Neural progenitor cell (in vitro differentiated cells): ENCODE measurements around the gene CERS2.

Experiments
- CTCF ChIP-seq: fragments of 200-600 bp; sonication (generic); IDR thresholded peaks from 2 replicates; pipeline ENCODE4 v1.5.1; 2017; ENCODE audit warnings: antibody characterized with exemption, mild to moderate bottlenecking
- EZH2 ChIP-seq: fragments of 200-600 bp; sonication (generic); IDR thresholded peaks from 2 replicates; pipeline ENCODE4 v1.6.1; 2017; ENCODE audit warnings: antibody characterized with exemption, mild to moderate bottlenecking, moderate library complexity

GRCh38 chr1:150955280-150955679 lies 19.4 kb downstream of the CERS2 start:
- TF ChIP-seq CTCF, result no peak
- TF ChIP-seq EZH2, result no peak
